Stomach (tissue), 4 donors: Measurements from ENCODE around the gene UST.

Experiments
- EP300 ChIP-seq: sonication (generic); formaldehyde crosslinking; IDR thresholded peaks from one replicate; pipeline ENCODE4 v1.6.1; 2017; ENCODE audit warnings: antibody characterized with exemption
- POLR2A ChIP-seq, 4 donors: fragments of 450-650 bp; IDR thresholded peaks; one replicate each; pipeline ENCODE4 v1.6.1; 2016; ENCODE audit warnings: antibody characterized with exemption in 4 of 4, control low read depth in 2 of 4, mild to moderate bottlenecking in 1 of 4, moderate library complexity in 1 of 4
- TF ChIP-seq, protein P1 (sequence below), 7 experiments: fragments of 450-650 bp in 4 of 7; fragments of 200-600 bp in 3 of 7; sonication (generic) in 3 of 7; IDR thresholded peaks; one replicate each; pipeline ENCODE4 v1.5.1; 2016 to 2019; ENCODE audit warnings: antibody characterized with exemption in 7 of 7, control low read depth in 2 of 7, mild to moderate bottlenecking in 1 of 7

DNA sequence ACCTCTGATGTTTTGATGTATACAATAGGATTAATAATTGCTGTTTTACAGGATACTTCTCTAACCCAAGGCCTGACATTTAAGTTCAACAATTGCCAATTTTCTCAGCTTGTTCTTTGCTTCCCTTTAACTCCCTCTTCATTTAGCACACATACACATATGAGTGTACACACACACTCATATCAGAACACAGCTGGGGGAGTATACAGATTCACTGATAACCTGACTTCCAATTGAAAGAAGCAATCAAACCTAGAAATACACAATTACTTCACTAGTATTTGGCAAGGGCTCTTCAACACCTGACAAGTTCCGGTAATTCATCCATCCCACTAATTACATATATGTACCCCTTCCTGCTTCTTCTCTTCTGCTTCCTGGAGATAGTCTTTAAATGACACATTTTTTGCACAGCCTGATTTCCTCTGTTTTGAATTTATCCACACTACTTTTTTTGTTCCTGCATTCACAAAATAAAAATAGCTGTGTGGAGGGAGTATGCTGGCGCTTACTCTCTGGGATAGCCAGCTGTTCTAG is 11.2 kb downstream of the UST start:
- TF ChIP-seq, protein P1, sequence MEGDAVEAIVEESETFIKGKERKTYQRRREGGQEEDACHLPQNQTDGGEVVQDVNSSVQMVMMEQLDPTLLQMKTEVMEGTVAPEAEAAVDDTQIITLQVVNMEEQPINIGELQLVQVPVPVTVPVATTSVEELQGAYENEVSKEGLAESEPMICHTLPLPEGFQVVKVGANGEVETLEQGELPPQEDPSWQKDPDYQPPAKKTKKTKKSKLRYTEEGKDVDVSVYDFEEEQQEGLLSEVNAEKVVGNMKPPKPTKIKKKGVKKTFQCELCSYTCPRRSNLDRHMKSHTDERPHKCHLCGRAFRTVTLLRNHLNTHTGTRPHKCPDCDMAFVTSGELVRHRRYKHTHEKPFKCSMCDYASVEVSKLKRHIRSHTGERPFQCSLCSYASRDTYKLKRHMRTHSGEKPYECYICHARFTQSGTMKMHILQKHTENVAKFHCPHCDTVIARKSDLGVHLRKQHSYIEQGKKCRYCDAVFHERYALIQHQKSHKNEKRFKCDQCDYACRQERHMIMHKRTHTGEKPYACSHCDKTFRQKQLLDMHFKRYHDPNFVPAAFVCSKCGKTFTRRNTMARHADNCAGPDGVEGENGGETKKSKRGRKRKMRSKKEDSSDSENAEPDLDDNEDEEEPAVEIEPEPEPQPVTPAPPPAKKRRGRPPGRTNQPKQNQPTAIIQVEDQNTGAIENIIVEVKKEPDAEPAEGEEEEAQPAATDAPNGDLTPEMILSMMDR (IDR thresholded peaks at IDR 0.05), result no peak
- TF ChIP-seq EP300, result no peak
- no peak for TF ChIP-seq POLR2A (IDR thresholded peaks at IDR 0.05)
